WERI-Rb-1 (cell line): ENCODE results near the gene FLT4.

Experiments
- DNase-seq: peaks from one replicate; pipeline ENCODE4 v3.0.0-alpha.2; 2020
- H3K27ac ChIP-seq: fragments of 250-450 bp; sonication (Bioruptor Pico); 2 replicates; pipeline ENCODE4 v1.5.1; 2020; ENCODE audit warnings: mild to moderate bottlenecking, moderate library complexity
- H3K27me3 ChIP-seq: fragments of 250-450 bp; sonication (Bioruptor Pico); 2 replicates; pipeline ENCODE4 v1.5.1; 2021; ENCODE audit warnings: mild to moderate bottlenecking, low read depth, moderate library complexity; ENCODE audit not compliant: insufficient read depth, severe bottlenecking
- H3K36me3 ChIP-seq: fragments of 250-450 bp; sonication (Bioruptor Pico); 2 replicates; pipeline ENCODE4 v1.5.1; 2020; ENCODE audit warnings: mild to moderate bottlenecking, moderate library complexity
- H3K4me3 ChIP-seq: 2 replicates; pipeline ENCODE4 v1.5.1; 2011; ENCODE audit warnings: low read depth, mild to moderate bottlenecking, control low read depth, low read length
- H3K9me3 ChIP-seq: fragments of 250-450 bp; sonication (Bioruptor Pico); 2 replicates; pipeline ENCODE4 v1.5.1; 2021; ENCODE audit warnings: mild to moderate bottlenecking, moderate library complexity; ENCODE audit not compliant: severe bottlenecking
- CTCF ChIP-seq: IDR thresholded peaks from 2 replicates; pipeline ENCODE4 v1.5.1; 2011; ENCODE audit warnings: low read depth, mild to moderate bottlenecking, control low read depth, inconsistent platforms, low read length

Gene FLT4

GRCh38 chr5:180649297-180650039 is at the start of gene FLT4:
Gene FLT4, minus strand, starts transcription at chr5:180649600. Its CDS starts 55 bp downstream, at chr5:180649545.
- no peak for DNase-seq
- Histone ChIP-seq H3K27me3 (no peaks in the 10 kb centered on the region), H3K4me3 (peak within 1 kb of the TSS; percentile 64), H3K9me3 (no peaks in the 10 kb centered on the region), H3K36me3 (no peaks in the 10 kb centered on the region), H3K27ac (no peak within 1 kb of the TSS)
- TF ChIP-seq CTCF, result no peak

GRCh38 chr5:180699042-180699441 is 49.6 kb upstream of the FLT4 start:
- no peak overlapping the region for H3K4me3 ChIP-seq

GRCh38 chr5:180696116-180696515 is 46.7 kb upstream of the FLT4 start:
- no peak overlapping the region for H3K27ac ChIP-seq
- H3K36me3 ChIP-seq, result no peaks in the 10 kb centered on the region
- no peaks in the 10 kb centered on the region for H3K27me3 ChIP-seq
- H3K4me3 ChIP-seq, result no peak overlapping the region
- H3K9me3 ChIP-seq, result no peaks in the 10 kb centered on the region
- no peak for TF ChIP-seq CTCF
- no peak for DNase-seq

More at GRCh38 chr5:180699042-180699441, 49.6 kb upstream of the FLT4 start:
- no peaks in the 10 kb centered on the region for H3K36me3 ChIP-seq
- TF ChIP-seq CTCF, result no peak
- DNase-seq, result no peak
- no peak overlapping the region for H3K27ac ChIP-seq
- H3K27me3 ChIP-seq, result no peaks in the 10 kb centered on the region
- no peaks in the 10 kb centered on the region for H3K9me3 ChIP-seq

- no peaks in the 10 kb centered on the region for H3K27me3 ChIP-seq
- H3K9me3 ChIP-seq, result no peaks in the 10 kb centered on the region
- DNase-seq, result no peak
- H3K4me3 ChIP-seq, result no peak overlapping the region
- no peaks in the 10 kb centered on the region for H3K36me3 ChIP-seq
- no peak for TF ChIP-seq CTCF
- H3K27ac ChIP-seq, result peak overlapping the region; percentile 87; the same call in 1 of the 2 replicates
These were observed 43.0 kb upstream of the FLT4 start for GRCh38 chr5:180692429-180692828.

GRCh38 chr5:180691046-180691445 is 41.6 kb upstream of the FLT4 start:
- peak; percentile 64 for DNase-seq
- peak overlapping the region; percentile 87 for H3K27ac ChIP-seq
- H3K9me3 ChIP-seq, result no peaks in the 10 kb centered on the region
- TF ChIP-seq CTCF, result no peak
- H3K4me3 ChIP-seq, result peak overlapping the region; percentile 14
- H3K27me3 ChIP-seq, result no peaks in the 10 kb centered on the region
- no peaks in the 10 kb centered on the region for H3K36me3 ChIP-seq
